ENCODE measurements around the gene CAPZB.

The CAPZB gene

GRCh38 chr1:19351873-19352272 lies 133.5 kb downstream of the CAPZB start:
- H3K27ac ChIP-seq (replicated peaks) = no peak overlapping the region

DNA sequence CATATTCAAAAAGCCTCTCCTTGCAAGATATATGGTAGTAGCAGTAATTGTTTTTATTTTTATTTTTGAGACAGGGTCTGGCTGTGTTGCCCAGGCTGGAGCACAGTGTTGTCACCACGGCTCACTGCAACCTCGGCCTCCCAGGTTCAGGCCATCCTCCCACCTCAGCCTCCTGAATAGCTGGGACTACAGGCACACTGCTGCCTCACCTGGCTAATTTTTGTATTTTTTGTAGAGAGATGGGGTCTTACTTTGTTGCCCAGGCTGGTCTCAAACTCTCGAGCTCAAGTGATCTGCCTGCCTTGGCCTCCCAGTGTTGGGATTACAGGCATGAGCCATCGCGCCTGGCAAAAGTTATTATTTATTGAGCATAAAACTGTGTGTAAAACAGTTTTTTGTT lies 134.8 kb downstream of the CAPZB start:
- no peak overlapping the region for H3K4me3 ChIP-seq (replicated peaks; ENCODE audit: insufficient read depth, low read length)
- H3K27me3 ChIP-seq (ENCODE audit: insufficient read depth, poor library complexity, severe bottlenecking) = no peaks in the 10 kb centered on the region
- no peak overlapping the region for H3K27ac ChIP-seq (replicated peaks)
- DNase-seq (ENCODE audit: low read depth in 1 of 2, low spot score in 1 of 2) = no peak
- TF ChIP-seq, protein P1, sequence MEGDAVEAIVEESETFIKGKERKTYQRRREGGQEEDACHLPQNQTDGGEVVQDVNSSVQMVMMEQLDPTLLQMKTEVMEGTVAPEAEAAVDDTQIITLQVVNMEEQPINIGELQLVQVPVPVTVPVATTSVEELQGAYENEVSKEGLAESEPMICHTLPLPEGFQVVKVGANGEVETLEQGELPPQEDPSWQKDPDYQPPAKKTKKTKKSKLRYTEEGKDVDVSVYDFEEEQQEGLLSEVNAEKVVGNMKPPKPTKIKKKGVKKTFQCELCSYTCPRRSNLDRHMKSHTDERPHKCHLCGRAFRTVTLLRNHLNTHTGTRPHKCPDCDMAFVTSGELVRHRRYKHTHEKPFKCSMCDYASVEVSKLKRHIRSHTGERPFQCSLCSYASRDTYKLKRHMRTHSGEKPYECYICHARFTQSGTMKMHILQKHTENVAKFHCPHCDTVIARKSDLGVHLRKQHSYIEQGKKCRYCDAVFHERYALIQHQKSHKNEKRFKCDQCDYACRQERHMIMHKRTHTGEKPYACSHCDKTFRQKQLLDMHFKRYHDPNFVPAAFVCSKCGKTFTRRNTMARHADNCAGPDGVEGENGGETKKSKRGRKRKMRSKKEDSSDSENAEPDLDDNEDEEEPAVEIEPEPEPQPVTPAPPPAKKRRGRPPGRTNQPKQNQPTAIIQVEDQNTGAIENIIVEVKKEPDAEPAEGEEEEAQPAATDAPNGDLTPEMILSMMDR (IDR thresholded peaks at IDR 0.05; ENCODE audit: insufficient read depth, low read length) = no peak
- no peak for TF ChIP-seq POLR2AphosphoS5 (IDR thresholded peaks at IDR 0.05; ENCODE audit: low read depth)
- TF ChIP-seq GABPA (IDR thresholded peaks at IDR 0.05; ENCODE audit: low read depth) = no peak
- TF ChIP-seq, protein P2, sequence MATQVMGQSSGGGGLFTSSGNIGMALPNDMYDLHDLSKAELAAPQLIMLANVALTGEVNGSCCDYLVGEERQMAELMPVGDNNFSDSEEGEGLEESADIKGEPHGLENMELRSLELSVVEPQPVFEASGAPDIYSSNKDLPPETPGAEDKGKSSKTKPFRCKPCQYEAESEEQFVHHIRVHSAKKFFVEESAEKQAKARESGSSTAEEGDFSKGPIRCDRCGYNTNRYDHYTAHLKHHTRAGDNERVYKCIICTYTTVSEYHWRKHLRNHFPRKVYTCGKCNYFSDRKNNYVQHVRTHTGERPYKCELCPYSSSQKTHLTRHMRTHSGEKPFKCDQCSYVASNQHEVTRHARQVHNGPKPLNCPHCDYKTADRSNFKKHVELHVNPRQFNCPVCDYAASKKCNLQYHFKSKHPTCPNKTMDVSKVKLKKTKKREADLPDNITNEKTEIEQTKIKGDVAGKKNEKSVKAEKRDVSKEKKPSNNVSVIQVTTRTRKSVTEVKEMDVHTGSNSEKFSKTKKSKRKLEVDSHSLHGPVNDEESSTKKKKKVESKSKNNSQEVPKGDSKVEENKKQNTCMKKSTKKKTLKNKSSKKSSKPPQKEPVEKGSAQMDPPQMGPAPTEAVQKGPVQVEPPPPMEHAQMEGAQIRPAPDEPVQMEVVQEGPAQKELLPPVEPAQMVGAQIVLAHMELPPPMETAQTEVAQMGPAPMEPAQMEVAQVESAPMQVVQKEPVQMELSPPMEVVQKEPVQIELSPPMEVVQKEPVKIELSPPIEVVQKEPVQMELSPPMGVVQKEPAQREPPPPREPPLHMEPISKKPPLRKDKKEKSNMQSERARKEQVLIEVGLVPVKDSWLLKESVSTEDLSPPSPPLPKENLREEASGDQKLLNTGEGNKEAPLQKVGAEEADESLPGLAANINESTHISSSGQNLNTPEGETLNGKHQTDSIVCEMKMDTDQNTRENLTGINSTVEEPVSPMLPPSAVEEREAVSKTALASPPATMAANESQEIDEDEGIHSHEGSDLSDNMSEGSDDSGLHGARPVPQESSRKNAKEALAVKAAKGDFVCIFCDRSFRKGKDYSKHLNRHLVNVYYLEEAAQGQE (IDR thresholded peaks at IDR 0.05; ENCODE audit: insufficient replicate concordance, low read depth) = no peak
- no peak for TF ChIP-seq SPI1 (IDR thresholded peaks at IDR 0.05; ENCODE audit: borderline replicate concordance, low read depth)

More at GRCh38 chr1:19351873-19352272, 133.5 kb downstream of the CAPZB start:
- H3K27me3 ChIP-seq (ENCODE audit: insufficient read depth, poor library complexity, severe bottlenecking) = no peaks in the 10 kb centered on the region
- TF ChIP-seq, protein P2 (IDR thresholded peaks at IDR 0.05; ENCODE audit: insufficient replicate concordance, low read depth) = no peak
- TF ChIP-seq GABPA (IDR thresholded peaks at IDR 0.05; ENCODE audit: low read depth) (no peak), POLR2AphosphoS5 (IDR thresholded peaks at IDR 0.05; ENCODE audit: low read depth) (no peak), SPI1 (IDR thresholded peaks at IDR 0.05; ENCODE audit: borderline replicate concordance, low read depth) (no peak)
- TF ChIP-seq, protein P1 (IDR thresholded peaks at IDR 0.05; ENCODE audit: insufficient read depth, low read length) = no peak
- DNase-seq (ENCODE audit: low read depth in 1 of 2, low spot score in 1 of 2) = no peak
- H3K4me3 ChIP-seq (replicated peaks; ENCODE audit: insufficient read depth, low read length) = no peak overlapping the region

GRCh38 chr1:19349999-19350398 lies 135.3 kb downstream of the CAPZB start:
- TF ChIP-seq POLR2AphosphoS5 (IDR thresholded peaks at IDR 0.05; ENCODE audit: low read depth) (no peak), GABPA (IDR thresholded peaks at IDR 0.05; ENCODE audit: low read depth) (no peak), SPI1 (IDR thresholded peaks at IDR 0.05; ENCODE audit: borderline replicate concordance, low read depth) (no peak)
- TF ChIP-seq, protein P2 (IDR thresholded peaks at IDR 0.05; ENCODE audit: insufficient replicate concordance, low read depth) = no peak
- TF ChIP-seq, protein P1 (IDR thresholded peaks at IDR 0.05; ENCODE audit: insufficient read depth, low read length) = no peak
- no peak overlapping the region for H3K4me3 ChIP-seq (replicated peaks; ENCODE audit: insufficient read depth, low read length)
- no peak for DNase-seq (ENCODE audit: low read depth in 1 of 2, low spot score in 1 of 2)
- no peaks in the 10 kb centered on the region for H3K27me3 ChIP-seq (ENCODE audit: insufficient read depth, poor library complexity, severe bottlenecking)
- H3K27ac ChIP-seq (replicated peaks) = no peak overlapping the region
